ENCODE measurements around the gene NBPF11. TPM values are rescaled to one million over a fixed set of nuclear protein-coding genes. Genes with fewer than 3 reads are reported as not detected.

Gene NBPF11
- total and polyA plus RNA-seq, 2 of the 8 experiments (the other 6 are each of a cell fraction or from before 2014, with no cell fraction given) = 8.7 to 9.2 TPM

- Histone ChIP-seq H3K9ac (replicated peaks in 1 of 4; ENCODE audit: extremely low read depth in 1 of 4, low read depth in 3 of 4, low read length in 3 of 4) (no peak overlapping the region), H2BK5ac (ENCODE audit: low read depth, low read length) (no peak overlapping the region), H2AK5ac (ENCODE audit: low read depth, low read length) (no peak overlapping the region), H3K4ac (replicated peaks; ENCODE audit: insufficient read length, low read depth, low read length) (no peak overlapping the region), H3K27me3 (replicated peaks in 1 of 4; ENCODE audit: control insufficient read depth in 3 of 4, extremely low read depth in 1 of 4, insufficient read depth in 3 of 4, low read length in 3 of 4) (no peaks in the 10 kb centered on the region), H4K8ac (ENCODE audit: extremely low read depth, insufficient read depth, low read length) (peak overlapping the region; percentile 43; the same call in 1 of the 2 replicates), H2BK15ac (ENCODE audit: low read length) (peak overlapping the region; percentile 31; the same call in 1 of the 2 replicates), H3K4me2 (ENCODE audit: insufficient read depth in 1 of 2, low read depth in 2 of 2, low read length in 2 of 2) (no peak overlapping the region), H2BK12ac (ENCODE audit: low read depth, low read length) (0 out of 2 replicates have a peak overlapping the region, but pooled peaks have one; percentile 50), H4K5ac (ENCODE audit: insufficient read length, low read depth, low read length) (no peak overlapping the region), H3K4me1 (replicated peaks in 1 of 4; ENCODE audit: control insufficient read depth in 3 of 4, insufficient read depth in 4 of 4, low read length in 3 of 4) (no peaks in the 10 kb centered on the region), H3K14ac (ENCODE audit: insufficient read length) (no peak overlapping the region), H4K91ac (replicated peaks; ENCODE audit: insufficient read length, low read length) (no peak overlapping the region), H2BK120ac (replicated peaks; ENCODE audit: low read depth, low read length) (no peak overlapping the region), H3K79me2 (ENCODE audit: control insufficient read depth in 1 of 2, insufficient read depth in 2 of 2, low read length in 2 of 2) (no peaks in the 10 kb centered on the region), H3K23me2 (ENCODE audit: low read depth, low read length) (no peaks in the 10 kb centered on the region), H3K23ac (ENCODE audit: insufficient read length) (no peak overlapping the region), H2BK20ac (ENCODE audit: low read length) (peak overlapping the region; percentile 86; the same call in 1 of the 2 replicates), H3K79me1 (ENCODE audit: low read depth, low read length) (no peaks in the 10 kb centered on the region), H4K20me1 (replicated peaks in 1 of 2; ENCODE audit: control insufficient read depth in 1 of 2, insufficient read depth in 2 of 2, low read length in 2 of 2) (no peaks in the 10 kb centered on the region), H3K4me3 (ENCODE audit: extremely low read depth in 1 of 4, insufficient read depth in 2 of 4, low read depth in 3 of 4, low read length in 4 of 4) (no peak overlapping the region), H3K27ac (ENCODE audit: low read depth, low read length) (no peak overlapping the region), H3K18ac (ENCODE audit: extremely low read depth, low read length) (no peak overlapping the region), H3K56ac (replicated peaks; ENCODE audit: insufficient read length, low read depth, low read length) (no peak overlapping the region), H2AFZ (ENCODE audit: low read length) (no peak overlapping the region), H3K9me3 (ENCODE audit: insufficient read depth in 2 of 2, low read depth in 1 of 2, low read length in 1 of 2) (no peaks in the 10 kb centered on the region), H3K36me3 (ENCODE audit: control insufficient read depth in 2 of 4, insufficient read depth in 4 of 4, low read length in 3 of 4) (no peaks in the 10 kb centered on the region)
- ChIA-PET CTCF (ENCODE audit: partially characterized antibody) (interaction anchor here (0.7 to 1.0 kb wide), 2 partner anchors 101 to 103 kb away, joined by 3 to 4 read pairs; no protein-coding TSS in a partner anchor), POLR2A (ENCODE audit: partially characterized antibody) (interaction anchor here (1.1 kb wide), 1 partner anchor 97 kb away, joined by 3 read pairs; no protein-coding TSS in a partner anchor)
- FAIRE-seq = no peak
- TF ChIP-seq CREB1 (IDR thresholded peaks at IDR 0.05) (no peak), KDM4A (IDR thresholded peaks at IDR 0.05; ENCODE audit: low read depth, low read length, severe bottlenecking) (no peak)
- DNase-seq (ENCODE audit: low read depth in 1 of 2, low spot score in 2 of 2) = no peak
- 97% methylated on average over 36 of the region's 43 CpGs; no CpG with 5 or more reads in 1 of the 2 experiments for WGBS, 2 experiments (ENCODE audit: extremely low coverage in 1 of 2, insufficient coverage in 1 of 2, insufficient read length in 1 of 2, insufficient replicate concordance in 2 of 2, low coverage in 1 of 2, low lambda C conversion rate in 2 of 2, missing lambda C conversion rate in 1 of 2)
Measured at GRCh38 chr1:148160343-148161052, 8.4 kb upstream of the NBPF11 start.

Measured in H1 (cell line).